ENCODE results near the gene MCM7.

The MCM7 gene

DNA sequence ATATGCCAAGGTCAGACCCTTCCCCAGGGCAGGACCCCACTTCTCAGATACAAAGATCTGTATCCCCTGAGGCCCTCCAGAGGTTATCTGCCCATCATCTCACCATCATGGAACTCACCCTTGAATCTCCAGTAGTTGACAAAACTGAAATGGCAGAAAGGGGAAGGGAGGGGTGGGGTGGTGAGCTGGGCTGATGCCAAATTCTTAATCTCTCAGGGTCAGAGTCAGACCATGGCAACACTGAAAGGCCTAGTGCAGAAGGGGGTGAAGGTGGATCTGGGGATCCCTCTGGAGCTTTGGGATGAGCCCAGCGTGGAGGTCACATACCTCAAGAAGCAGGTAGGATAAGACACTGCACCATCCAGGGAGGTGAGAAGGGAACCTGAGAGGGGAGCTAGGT is 21.4 kb upstream of the MCM7 start:
- DNase-seq (ENCODE audit: low spot score), result no peak

DNA sequence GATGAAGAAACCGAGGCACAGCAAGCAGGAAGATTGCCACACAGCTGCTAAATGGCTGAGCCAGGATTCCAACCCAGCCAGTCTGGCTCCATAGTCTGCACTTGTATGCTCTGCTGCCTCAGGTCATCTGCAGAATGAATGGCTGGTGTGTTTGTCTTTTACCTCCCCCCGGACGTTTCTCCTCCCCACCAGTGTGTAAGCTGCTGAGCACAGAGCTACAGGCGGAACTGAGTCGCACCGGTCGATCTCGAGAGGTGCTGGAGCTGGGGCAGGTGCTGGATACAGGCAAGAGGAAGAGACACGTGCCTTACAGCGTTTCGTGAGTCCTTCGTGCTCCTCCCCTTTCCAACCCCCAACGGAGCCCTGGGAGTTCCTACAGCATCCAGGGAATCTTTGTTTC is 20.9 kb upstream of the MCM7 start:
- no peak for DNase-seq (ENCODE audit: low spot score)

DNA sequence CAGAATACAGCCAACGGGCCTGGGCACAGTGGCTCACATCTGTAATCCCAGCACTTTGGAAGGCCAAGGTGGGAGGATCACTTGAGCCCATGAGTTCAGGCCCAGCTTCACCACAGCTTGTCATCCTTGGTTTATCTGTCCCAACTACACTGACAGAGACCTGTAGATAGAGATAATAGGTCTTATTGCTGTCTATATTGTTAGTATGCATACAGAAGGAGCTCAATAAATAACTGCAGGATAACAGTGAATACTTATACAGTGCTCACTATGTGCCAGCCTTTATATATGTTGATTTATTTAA is 19.5 kb upstream of the MCM7 start:
- no peak for DNase-seq (ENCODE audit: low spot score)

DNA sequence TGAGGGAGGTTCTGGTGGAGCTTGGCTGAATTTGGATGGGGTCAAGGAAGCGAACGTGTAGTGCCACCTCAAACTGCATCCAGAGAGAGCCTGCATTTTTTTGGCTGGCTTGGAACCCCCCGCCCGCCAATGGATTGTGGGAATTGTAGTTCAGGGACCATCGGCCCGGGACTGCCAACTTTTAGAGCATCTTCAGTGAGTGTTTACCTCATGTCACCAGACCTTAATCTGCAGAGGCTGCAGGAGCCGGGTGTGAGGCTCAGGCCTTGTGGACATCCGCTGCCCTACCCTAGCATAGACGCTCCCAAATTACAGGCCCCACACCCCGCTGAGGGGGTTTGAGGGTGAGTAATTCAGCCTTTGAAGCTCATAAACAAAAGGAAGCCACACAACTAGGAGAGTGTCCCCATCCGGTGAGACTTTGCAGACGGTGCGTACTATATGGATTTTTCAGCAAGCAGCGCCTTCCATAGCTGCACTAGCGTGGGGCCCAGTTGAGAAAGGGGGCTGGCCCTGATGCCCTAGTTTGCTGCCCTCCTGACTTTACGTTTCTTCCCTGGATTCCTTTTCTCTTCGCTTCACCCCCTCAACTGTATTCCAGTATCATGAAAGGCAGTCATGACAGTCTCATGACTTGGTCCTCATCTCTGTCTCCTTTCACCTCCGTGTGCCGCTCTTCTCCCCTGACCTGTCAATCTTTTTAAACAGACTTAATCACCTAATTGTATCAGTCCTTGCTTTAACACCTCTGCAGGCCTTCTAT is 19.0 kb upstream of the MCM7 start:
- DNase-seq (ENCODE audit: low spot score), result peak; percentile 92

DNA sequence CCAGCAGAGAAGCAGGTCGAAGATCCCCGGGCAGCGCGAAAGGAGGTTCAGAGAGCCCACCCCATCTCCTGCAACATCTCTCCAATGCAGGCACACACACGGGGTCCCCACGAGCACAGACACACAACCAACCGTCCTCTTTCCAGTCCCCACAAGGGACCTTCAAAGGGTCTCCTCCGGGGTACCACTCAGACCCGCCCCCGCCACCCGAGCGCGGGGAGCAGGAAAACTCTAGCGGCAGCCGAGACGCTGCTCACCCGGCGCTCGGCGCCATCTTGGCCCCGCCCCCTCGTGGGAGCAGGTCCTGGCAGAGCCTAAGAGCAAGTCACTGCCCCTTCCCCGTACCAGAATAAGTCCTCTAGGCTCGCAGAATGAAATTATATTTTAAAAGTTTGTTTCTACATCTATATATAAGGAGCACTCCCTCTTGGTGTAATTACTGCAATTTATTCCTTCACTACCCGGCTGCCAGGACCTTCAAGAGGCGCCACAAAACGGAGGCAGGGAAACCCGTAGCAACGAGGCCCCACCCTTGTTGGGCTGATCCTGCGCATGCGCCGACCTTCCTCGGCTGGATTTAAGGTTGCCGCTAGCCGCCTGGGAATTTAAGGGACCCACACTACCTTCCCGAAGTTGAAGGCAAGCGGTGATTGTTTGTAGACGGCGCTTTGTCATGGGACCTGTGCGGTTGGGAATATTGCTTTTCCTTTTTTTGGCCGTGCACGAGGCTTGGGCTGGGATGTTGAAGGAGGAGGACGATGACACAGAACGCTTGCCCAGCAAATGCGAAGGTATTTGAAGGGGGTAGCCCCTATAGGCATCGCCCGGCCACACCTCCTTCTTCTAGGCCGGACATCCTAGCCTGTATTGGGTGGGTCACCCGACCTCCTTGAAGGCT is 18.1 kb upstream of the MCM7 start, which contains the start of the genes CNPY4 and TAF6:
TSS of gene CNPY4 (plus strand) at position 563 of the 898 bp plus-strand sequence. CDS start at position 674, 111 bp downstream.
TSS of gene TAF6 (minus strand) at position 287 of the 898 bp plus-strand sequence. CDS start 5,149 bp downstream, outside the sequence.
- DNase-seq (ENCODE audit: low spot score), result peak; percentile 99

DNA sequence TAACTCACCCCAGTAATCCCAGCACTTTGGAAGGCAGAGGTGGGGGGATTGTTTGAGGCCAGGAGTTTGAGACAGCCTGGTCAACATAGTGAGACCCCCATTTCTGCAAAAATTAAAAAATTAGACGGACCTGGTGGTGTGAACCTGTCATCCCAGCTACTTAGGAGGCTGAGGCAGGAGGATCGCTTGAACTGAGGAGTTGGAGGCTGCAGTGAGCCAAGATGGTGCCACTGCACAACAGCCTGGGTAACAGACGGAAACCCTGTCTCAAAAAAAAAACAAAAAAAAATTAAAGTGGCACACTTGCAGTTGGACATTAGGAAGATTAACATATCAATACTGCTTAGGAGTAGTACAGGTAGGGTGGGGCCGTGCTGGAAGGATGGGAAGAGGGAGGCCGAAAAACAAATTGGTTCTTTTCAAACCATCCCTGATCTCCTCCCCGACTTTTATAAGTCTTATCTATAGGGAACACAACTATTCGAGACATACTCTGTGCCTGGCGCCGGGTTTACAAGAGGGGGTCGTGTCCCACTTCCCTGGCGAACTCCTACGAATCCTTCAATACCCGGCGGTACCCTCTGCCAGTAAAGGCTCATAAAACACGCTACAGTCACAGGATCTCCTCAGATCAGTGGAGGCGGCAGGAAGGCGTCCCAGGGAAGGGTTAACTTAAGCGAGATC is 17.3 kb upstream of the MCM7 start:
- DNase-seq (ENCODE audit: low spot score), result peak; percentile 83

DNA sequence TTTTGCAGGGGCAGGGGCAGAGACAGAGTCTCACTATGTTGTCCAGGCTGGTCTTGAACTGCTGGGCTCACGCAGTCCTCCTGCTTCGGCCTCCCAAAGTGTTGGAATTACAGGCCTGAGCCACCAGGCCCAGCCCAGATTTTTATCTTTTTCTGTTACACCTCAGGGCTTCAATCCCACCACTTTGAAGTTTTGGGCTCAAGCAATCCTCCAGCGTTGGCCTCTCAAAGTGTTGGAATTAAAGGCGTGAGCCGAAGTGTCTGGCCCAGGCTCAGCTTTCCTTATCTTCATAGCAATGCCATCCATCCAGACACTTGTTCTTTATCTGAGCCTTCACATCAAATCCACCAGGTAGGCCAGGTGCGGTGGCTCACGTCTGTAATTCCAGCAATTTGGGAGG is 13.8 kb upstream of the MCM7 start:
- DNase-seq (ENCODE audit: low spot score), result no peak

DNA sequence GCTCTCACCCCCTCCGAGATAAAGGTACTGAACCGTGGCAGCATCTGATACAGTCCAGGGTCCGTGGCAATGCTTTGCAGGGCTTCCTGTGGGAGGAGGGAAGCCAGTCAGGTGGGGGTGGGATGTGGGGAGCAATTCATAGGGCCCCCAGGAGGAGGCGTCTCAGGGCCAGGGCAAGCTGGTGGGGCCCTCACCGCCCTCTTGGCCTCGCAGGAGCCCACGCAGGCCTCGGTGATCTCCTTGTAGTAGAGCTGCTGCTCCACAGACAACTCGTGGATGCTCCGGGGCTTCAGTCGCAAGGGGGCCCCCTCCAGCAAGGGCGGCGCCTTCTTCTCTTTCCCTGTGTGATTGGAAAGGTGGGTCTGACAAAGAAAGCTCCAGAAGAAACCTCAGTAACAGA is 10.7 kb upstream of the MCM7 start:
- no peak for DNase-seq (ENCODE audit: low spot score)

DNA sequence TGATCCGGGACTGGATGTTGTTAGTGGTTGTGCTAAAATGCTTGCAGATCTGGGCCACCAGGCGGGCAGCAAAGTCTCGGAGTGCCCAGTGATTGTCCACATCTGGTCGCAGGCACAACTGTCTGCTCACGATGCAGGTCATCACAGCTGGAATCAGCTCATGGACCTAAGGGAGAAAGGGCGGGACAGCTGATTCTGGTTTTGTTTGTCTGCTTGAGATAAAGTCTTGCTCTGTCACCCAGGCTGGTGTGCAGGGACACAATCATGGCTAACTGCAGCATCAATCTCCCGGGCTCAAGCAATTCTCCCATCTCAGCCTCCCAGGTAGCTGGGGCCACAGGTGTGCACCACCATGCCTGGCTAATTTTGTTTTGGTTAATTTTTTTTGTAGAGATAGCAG is 10.0 kb upstream of the MCM7 start:
- DNase-seq (ENCODE audit: low spot score), result no peak

DNA sequence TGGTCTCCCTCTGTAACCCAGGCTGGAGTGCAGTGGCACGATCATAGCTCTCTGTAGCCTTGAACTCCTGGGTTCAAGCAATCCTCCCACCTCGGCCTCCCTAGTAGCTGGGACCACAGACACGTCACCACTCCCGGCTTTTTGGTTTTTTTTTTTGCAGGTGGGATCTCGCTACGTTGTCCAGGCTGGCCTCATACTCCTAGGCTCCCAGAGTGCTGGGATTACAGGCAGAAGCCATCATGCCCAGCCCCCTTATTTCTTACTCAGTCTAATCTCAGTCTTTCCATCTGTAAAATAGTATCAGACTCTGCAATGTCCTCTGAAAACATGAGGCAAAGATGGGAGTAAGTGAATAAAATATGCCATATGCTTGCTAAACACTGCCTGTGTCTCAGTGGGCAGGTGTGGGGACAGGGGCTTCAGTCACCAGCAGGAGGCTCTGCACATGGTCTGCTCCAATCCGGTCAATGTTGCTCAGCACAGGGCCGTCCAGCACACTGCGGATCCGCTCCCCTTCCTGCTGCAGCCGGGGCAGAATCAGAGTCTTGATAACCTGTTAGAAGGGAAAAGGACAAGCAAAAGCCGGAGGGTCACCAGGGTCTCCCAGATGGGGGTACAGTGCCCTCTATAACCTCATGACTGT is 8.4 kb upstream of the MCM7 start:
- DNase-seq (ENCODE audit: low spot score), result no peak

DNA sequence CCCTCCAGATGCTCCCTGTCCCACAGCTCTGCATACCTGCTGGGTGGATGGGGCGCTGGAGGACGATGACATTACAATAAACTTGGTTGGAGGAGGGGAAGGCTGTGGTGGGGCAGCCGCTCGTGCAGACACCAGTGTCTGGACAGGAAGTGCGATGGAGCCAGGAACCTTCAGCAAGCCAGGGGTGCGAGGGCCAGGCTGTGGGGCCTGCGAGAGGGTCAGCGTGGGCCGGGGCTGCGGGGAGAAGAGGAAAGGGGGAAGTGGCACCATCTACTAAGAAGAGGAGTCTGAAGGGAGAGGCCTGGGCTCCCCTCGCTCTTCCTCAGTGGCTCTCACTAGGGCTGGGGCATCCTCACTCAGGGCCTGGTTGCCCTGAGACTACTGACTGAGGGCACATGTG is 6.7 kb upstream of the MCM7 start:
- no peak for DNase-seq (ENCODE audit: low spot score)

DNA sequence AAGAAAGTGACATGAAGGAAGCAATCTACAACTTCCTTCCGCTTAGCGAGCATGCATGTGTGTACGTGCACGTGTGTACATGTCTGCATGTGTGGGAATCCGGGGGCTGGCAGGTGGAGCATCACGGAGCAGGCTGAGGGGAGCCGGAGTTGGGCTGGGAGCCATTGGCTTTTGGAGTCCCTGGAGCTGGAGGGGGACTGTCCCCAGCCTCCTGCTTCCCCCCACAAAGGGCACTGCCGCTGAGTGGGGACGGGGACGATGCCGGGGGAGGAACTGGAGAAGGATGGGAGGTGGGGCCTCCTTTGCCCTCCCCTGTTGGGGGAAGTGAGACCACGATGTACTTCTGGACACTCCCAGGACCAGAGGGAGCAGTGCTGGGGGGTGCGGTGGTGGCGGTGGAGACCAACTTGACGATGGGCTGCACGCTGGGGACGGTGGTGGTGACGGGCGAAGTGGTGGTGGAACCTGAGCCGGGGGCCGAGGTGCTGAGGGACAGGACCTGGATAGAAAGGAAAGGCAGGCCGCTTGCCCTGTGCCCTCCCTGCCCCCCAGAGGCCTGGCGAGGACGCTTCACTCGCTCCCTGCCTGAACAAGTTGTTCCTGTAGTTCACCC is 6.0 kb upstream of the MCM7 start:
- DNase-seq (ENCODE audit: low spot score), result no peak

DNA sequence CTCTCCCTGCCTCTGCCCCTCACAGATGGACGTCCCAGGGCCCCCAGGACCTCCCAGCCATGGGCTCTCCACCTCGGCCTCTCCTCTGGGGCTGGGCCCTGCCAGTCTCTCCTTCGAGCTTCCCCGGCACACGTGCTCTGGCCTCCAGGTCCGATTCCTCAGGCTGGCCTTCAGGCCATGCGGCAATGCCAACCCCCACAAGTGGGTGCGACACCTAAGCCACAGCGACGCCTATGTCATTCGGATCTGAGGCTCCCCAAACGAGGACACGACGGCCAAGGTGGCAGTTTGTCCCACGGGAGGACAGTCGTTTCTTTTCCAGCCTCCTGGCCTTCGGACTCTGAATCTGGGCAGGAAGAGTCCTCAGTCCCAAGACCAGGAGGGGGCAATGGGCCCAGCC is 5.4 kb upstream of the MCM7 start:
- DNase-seq (ENCODE audit: low spot score), result no peak

DNA sequence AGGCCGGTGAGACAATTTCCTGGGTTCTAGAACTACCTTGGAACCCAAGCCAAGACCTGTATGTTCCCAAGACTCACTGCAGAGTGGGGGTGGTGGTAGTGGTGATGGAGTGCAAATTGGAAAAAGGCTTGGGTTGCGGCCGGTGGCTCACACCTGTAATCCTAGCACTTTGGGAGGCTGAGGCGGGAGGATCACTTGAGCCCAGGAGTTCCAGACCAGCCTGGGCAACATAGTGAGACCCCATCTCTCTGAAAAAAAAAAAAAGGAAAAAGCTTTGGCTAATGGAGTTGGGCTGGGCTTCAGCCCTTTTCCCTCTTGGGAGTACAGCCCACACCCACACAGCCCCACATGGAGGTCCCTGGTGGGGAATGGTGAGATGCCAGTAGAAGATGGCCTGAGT is 4.3 kb upstream of the MCM7 start:
- no peak for DNase-seq (ENCODE audit: low spot score)

DNA sequence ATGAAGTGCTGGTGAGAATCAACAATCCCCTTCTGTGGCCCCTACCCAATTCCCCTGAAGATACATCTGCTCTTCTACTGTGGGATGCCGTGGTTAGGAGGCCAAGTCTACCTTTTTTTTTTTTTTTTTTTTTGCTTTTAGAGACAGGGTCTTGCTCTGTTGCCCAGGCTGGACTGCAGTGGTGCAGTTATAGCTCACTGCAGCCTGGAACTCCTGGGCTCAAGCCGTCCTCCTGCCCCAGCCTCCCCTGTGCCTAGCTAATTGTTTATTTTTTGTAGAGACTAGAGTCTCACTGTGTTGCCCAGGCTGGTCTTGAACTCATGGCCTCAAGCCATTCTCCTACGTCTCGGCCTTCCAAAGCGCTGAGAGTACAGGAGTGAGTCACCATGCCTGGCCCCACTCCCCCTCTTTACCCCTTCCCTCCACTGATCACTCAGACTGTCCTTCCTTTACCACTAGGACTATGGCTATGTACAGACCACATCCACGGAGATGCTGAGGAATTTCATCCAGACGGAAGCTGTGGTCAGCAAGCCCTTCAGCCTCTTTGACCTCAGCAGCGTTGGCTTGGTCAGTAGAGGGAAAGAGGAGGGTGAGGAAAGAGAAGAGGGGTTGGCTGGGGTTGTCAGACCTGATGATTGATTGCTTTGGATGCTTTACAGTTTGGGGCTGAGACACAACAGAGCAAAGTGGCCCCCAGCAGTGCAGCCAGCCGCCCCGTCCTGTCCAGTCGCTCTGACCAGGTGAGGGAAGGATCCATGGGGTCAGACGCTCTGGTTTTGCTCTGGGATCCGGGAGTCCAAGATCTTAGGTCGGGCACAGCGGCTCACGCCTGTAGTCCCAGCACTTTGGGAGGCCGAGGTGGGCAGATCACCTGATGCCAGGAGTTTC is 2.0 kb upstream of the MCM7 start:
- DNase-seq (ENCODE audit: low spot score), result peak; percentile 58

DNA sequence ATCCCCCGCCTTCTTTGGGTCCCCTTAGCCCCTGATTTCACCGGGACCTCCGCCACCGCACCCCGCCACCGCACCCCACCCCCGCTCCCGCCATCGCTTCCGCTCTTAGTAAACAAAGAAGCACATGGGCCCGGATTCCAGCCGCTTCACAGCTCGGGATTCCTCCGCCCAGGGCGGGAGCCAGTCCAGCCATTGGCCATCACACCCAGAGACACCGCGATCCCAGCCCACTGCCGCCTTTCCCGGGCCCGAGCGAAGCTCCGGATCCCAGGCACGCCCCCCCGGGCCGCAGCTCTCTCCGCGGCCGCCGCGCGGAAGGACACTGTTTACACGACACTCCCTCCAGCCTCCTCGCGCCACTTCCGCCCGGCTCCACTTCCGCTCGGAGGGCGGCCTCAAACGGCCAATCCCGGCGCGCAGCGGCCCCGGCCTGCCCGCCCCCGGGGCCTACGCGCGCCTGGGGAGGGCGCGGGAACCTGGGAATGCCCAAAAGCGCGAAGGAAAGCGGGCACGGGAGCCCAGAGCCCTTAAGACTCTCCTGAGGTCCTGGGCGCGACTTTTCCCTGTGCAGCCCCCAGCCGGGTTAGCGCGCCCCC is 679 bp downstream of the MCM7 start:
- DNase-seq (ENCODE audit: low spot score), result peak; percentile 95

DNA sequence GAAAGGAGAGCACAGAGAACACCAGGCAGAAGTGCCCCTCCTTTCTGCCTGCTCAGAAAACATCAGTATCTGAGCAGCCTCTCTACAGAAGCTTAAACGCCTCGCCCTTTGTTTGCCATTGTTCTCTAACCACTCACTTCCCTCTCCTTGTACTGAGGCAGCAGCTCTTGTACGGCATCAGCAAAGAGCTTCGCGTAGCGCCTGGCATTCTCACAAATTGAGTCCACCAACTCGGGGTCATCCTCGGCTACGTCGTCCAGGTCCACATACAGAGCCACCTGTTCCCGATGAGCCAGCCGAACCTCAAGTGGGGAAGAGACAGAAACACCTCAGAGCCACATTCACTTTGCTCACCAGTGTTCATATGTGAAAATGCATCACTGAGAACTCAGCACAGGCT is 1.7 kb downstream of the MCM7 start:
- DNase-seq (ENCODE audit: low spot score), result no peak

DNA sequence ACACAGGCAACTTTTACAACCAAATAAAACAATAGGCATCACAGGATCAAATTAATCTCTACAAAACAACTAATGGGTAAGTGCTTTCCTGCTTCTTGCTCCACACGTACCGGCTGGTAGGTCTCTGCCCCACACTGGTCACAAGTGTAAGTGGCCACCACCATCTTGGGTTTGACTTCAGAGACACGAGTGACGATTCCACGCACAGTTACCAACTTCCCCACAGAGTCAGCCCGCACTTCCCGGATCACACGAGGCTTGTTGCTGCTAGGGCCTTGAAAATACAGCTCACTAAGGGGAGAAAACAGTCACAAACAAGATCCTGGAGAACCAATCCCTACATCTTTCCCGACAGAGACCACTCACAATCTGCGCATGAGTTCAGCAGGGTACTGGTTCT is 2.3 kb downstream of the MCM7 start:
- no peak for DNase-seq (ENCODE audit: low spot score)

DNA sequence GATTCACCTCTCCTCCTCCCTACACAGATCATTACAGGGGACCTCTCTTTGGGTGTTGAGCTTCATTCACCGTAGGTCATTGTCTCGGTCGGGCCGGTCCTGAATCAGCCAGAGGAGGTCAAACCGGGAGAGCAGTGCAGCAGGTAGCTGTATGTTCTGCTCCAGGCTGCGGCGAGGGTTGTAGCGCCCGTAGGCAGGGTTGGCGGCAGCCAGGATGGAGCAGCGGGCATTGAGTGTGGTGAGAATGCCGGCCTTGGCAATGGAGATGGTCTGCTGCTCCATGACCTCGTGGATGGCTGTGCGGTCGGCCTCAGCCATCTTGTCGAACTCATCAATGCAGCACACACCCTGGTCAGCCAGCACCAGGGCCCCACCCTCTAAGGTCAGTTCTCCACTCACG is 5.5 kb downstream of the MCM7 start:
- no peak for DNase-seq (ENCODE audit: low spot score)

DNA sequence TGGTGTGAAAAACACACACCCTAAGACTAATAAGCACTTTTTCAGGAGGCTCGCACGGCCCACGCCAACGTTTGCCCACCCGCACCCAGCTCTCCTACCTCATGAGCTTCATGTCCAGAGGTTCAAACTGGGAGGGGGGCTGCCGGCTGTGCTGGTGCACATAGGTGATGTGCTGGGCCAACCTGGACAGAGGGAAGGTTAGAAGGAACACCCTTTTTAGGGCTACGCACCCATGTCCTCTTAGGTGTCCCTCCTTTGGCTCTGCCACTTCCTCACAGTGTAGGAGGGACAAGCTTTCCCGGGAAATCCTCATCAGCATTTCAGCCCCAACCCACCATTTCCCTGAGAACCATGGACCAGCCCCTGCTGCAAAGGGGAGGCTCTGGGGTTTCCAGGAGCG is 5.9 kb downstream of the MCM7 start:
- DNase-seq (ENCODE audit: low spot score), result no peak

Measured in RKO (cell line).